Testis (tissue), 2 donors: ENCODE data around the gene SLC35F5.

ENCODE experiments used
- POLR2A ChIP-seq: fragments of 450-650 bp; IDR thresholded peaks from one replicate; pipeline ENCODE4 v1.6.1; 2017; ENCODE audit warnings: antibody characterized with exemption, mild to moderate bottlenecking, moderate library complexity
- TF ChIP-seq, protein P1 (sequence below), 3 experiments: fragments of 450-650 bp in 2 of 3; fragments of 200-600 bp in 1 of 3; sonication (generic) in 1 of 3; IDR thresholded peaks; one replicate each; pipeline ENCODE4 v1.5.1; 2016 to 2019; ENCODE audit warnings: antibody characterized with exemption in 3 of 3, mild to moderate bottlenecking in 2 of 3, moderate library complexity in 1 of 3

GRCh38 chr2:113697516-113697915, 58.9 kb downstream of the SLC35F5 start:
- TF ChIP-seq, protein P1, sequence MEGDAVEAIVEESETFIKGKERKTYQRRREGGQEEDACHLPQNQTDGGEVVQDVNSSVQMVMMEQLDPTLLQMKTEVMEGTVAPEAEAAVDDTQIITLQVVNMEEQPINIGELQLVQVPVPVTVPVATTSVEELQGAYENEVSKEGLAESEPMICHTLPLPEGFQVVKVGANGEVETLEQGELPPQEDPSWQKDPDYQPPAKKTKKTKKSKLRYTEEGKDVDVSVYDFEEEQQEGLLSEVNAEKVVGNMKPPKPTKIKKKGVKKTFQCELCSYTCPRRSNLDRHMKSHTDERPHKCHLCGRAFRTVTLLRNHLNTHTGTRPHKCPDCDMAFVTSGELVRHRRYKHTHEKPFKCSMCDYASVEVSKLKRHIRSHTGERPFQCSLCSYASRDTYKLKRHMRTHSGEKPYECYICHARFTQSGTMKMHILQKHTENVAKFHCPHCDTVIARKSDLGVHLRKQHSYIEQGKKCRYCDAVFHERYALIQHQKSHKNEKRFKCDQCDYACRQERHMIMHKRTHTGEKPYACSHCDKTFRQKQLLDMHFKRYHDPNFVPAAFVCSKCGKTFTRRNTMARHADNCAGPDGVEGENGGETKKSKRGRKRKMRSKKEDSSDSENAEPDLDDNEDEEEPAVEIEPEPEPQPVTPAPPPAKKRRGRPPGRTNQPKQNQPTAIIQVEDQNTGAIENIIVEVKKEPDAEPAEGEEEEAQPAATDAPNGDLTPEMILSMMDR (IDR thresholded peaks at IDR 0.05) = no peak
- no peak for TF ChIP-seq POLR2A
